Stimulated activated CD8-positive, alpha-beta memory T cell treated with anti-CD3 and anti-CD28 coated beads, Interleukin-4, amount 100 ng/mL, for 24 hours (primary cell): Measurements from ENCODE around the gene MCC.

ENCODE experiments used
- DNase-seq: peaks from one replicate; pipeline ENCODE4 v3.0.0-alpha.2; 2020; ENCODE audit warnings: low read depth

MCC gene

GRCh38 chr5:113487781-113488644, at the start of gene MCC:
MCC (minus strand) TSS chr5:113488453.
- DNase-seq: no peak

GRCh38 chr5:113531481-113532159, 43.4 kb upstream of the MCC start:
- no peak for DNase-seq

- no peak for DNase-seq
Observed at GRCh38 chr5:113527746-113528145, 39.5 kb upstream of the MCC start.

GRCh38 chr5:113526421-113526820, 38.2 kb upstream of the MCC start:
- DNase-seq: no peak

- DNase-seq: no peak
Observed at GRCh38 chr5:113524927-113525326, 36.7 kb upstream of the MCC start.

- no peak for DNase-seq
Observed at GRCh38 chr5:113523168-113523567, 34.9 kb upstream of the MCC start.

- no peak for DNase-seq
Observed at GRCh38 chr5:113520899-113521298, 32.6 kb upstream of the MCC start.

- DNase-seq: no peak
Observed at GRCh38 chr5:113520429-113520828, 32.2 kb upstream of the MCC start.

GRCh38 chr5:113519412-113519811, 31.2 kb upstream of the MCC start:
- DNase-seq: no peak

- DNase-seq: no peak
Observed at GRCh38 chr5:113518884-113519283, 30.6 kb upstream of the MCC start.

- DNase-seq: no peak
Observed at GRCh38 chr5:113514289-113514635, 26.0 kb upstream of the MCC start.

- DNase-seq: peak; percentile 83
Observed at GRCh38 chr5:113513384-113514288, 25.4 kb upstream of the MCC start, which contains the start of gene YTHDC2. YTHDC2 (plus strand) TSS chr5:113513694; CDS start chr5:113513896, 202 bp downstream.

GRCh38 chr5:113512341-113512740, 24.1 kb upstream of the MCC start:
- DNase-seq: no peak

GRCh38 chr5:113510836-113511451, 22.7 kb upstream of the MCC start:
- no peak for DNase-seq

- no peak for DNase-seq
Observed at GRCh38 chr5:113508756-113509155, 20.5 kb upstream of the MCC start.

GRCh38 chr5:113507601-113508000, 19.3 kb upstream of the MCC start:
- DNase-seq: no peak

- no peak for DNase-seq
Observed at GRCh38 chr5:113505181-113505580, 16.9 kb upstream of the MCC start.

GRCh38 chr5:113503146-113503545, 14.9 kb upstream of the MCC start:
- no peak for DNase-seq

GRCh38 chr5:113502073-113502472, 13.8 kb upstream of the MCC start:
- DNase-seq: no peak

- DNase-seq: no peak
Observed at GRCh38 chr5:113495422-113495841, 7.2 kb upstream of the MCC start.

GRCh38 chr5:113493446-113493845, 5.2 kb upstream of the MCC start:
- no peak for DNase-seq

- DNase-seq: no peak
Observed at GRCh38 chr5:113491022-113491421, 2.8 kb upstream of the MCC start.
